DMS153 (cell line): ENCODE measurements around the gene EQTN.

Source experiments
- DNase-seq: peaks from one replicate; lab custom pipeline; 2025; lab: John Stamatoyannopoulos, UW

Gene EQTN

DNA sequence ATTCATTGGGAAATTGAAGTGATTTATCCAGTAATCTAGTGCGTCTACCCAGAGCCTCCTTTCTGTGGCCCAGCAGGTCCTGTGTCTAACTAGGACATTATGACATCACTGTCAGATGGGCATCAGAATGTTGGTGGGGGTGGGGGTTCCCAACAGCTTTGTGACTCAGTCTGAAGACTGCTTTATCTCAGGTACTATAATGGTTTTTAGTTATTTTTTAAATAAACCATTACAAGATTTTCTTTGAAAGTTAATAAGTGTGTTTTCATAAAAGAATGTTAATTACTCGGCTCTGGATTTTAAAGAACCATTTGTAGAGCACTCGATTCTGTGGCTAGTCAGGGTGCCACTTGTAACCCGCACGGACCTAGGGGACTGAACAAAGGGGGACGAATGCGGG lies at the start of gene EQTN:
EQTN (minus strand) TSS at position 101 of the 400 bp plus-strand sequence; CDS start at position 6, 95 bp downstream.
- no peak for DNase-seq

DNA sequence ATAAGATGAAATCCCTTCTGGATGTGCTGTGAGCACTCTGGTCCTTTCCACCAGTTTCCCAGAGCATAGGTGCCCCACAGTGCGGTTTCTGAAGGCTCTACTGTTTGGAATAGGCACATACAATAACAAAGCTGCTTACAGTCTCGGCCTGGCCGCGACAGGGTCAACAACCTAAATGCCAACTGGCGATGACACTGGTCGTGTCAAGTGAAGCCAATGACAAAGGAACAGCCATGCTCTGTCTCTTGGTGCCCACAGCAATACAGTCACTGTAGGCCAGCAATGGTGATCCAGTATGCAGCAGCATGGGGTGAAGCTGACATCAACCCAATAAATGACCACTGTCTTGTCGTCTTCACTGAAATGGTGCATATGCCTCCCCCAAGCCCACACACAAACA lies 47.8 kb upstream of the EQTN start:
- DNase-seq = no peak

DNA sequence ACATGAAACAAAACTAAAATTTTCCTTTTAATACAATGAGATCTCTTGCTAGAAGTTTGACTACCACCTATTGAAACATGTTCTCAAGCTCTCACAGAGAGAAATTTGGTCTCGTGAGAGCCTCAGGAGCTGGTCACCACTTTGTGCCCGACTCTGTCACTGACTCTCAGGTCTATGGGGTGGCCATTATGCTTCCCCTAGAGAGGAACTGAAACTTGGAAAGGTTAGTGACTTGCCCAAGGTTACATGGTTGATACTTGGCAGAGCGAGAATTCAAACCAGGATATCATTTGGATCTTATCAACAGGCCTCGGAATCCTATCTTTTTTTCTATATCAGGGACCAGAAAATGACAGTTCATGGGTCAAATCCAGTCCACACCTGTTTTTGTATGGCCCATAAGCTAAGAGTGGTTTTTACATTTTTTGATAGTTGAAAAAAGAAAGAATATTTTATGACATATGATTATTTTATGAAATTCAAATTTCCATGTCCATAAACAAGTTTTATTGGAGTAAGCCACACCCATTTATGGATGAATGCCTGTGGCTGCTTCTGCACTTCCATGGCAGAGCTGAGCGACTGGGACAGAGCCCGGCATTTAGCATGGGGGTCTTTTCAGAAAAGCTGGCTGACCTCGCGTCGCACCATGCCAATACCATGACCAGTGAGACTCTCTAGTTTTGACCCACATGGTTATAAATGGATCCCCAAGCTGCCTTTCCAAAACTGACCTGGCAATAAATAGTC lies 44.8 kb upstream of the EQTN start:
- DNase-seq = no peak

DNA sequence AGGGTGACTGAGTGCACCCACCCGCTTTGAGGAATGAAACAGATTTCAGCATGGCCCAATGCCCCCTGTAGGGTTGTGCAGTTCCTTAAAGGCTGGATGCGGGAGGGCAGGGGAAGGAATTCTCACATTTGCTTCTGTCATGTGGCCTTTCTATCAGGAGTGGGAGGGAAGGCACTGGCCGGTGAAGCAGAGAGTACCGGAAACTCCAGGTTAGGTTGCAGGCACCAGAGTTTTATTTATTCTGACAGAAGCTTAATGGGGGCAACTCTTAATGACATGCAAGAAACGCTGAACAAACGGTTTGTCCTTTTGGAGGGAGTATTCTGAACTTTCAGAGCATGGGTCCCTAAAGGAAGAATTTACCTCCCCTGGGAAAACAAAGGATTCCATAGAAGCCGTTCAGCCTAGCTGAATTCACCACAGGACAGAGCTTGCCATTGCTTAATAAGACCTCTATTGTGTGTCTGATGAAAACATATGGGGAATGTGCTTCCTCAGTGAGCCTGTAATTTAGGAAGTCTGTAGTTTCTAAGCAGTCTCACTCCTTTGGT lies 44.1 kb upstream of the EQTN start:
- DNase-seq = no peak

DNA sequence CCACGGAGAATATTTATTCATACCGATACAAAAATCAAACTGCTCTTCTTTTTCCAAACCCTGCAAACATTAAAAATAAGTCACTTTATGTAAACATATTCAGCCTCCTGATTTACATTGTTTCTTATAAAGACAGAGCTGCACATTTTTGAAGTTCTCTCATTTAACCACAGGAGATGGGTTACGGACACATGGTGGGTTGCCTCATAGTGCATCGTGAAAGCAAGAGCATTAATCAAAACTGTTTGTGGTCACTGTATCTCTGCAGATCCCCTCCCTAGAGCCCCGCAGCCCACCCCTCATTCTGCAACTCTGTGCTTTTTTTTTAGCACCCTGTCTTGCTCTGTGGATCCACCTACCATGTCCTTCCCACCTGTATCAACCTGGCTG lies 43.3 kb upstream of the EQTN start:
- DNase-seq = no peak

DNA sequence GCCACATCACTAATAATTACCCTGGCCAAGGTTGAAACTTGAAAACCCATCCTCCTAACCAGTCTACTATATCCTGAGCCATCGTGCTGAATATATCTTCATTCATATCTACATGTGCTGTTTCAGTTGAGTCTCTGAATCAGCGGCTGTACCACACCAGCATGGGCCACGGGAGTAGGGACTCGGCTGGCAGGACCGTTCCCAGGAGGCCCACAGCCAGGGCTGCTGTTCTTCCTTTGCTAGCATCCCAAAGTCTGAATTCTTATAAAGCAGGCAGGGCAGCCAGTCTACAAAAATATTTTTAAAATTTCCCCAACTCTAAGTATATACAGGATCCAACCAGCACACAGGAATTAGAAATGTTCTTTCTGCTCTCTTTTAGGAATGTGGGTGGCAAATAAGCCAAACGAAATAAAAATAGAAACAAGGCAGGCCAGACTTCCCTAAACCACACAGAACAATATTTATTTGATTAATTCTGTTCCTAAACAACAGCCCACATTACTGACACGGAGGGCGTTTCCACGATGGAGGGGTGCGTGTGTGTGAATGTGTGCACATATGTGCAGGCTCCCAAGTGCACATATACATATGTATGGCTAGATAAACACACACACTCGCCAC lies 42.8 kb upstream of the EQTN start:
- no peak for DNase-seq

DNA sequence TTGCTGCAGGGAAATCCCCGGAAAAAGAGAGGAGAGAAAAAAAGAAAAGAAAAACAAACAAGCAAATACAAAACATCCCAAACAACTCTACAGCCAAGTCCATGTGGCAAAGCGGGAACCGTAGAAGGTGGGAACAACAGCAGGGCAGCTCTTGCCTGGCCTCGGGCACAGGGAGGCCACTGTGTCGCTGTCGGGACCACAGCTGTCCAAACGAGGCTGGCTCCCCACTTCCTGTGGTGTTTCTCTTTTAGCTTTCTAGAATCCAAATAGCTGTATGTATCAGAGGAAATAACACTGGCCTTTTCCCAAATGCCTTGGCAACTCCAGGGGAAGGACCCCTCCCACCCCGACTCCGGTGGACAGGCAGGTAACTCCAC lies 41.6 kb upstream of the EQTN start:
- no peak for DNase-seq

DNA sequence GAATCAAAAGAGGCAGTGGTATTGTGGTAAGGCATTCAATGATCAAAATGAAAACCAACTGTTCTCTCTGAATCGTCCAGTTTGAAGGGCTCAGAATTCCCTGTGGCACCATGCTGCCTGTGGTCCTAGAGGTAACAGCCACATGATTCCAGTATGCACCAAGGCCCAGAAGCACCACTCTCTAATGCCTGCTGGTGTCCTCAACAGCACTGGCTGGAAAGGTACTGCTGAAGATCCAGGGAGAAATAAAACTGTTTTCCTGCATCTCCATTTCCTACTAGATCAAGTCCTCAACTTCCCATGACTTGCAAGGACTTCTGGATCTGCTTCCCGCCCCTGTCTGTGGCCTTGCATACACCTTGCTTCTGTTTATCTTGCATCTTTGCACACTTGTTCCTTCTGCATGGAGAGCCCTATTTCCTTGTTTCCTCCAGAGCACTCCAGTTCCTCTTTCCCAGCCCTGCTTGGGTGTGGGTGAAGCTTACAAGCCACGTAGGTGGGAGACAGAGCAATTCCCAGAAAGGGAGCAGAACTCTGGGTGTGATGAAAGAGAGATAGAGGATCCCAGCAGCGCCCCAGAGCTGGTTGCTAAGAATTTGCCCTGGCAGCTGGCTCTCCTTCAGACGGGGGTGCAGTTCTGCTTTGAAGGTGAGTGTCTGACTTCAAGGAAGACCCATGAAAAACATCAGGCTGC lies 41.0 kb upstream of the EQTN start:
- no peak for DNase-seq

DNA sequence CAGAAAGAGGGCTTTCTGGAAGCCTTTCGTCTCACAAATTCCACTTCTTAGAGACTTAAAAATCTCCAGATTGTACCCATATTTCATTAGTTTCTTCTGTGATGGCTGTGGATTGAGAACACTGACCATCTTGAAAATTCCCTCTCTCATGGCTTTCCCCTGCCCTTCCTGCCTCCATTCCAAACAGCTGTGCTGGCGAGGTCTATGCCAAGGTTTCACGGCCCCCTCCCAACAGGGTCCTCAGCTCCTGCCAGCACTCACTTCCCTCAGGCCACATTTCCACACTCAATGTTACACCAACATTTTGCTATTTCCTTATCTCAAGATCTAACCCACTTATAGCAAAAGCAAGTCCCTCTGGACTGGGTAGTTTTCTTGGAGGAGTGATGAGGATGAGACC lies 40.3 kb upstream of the EQTN start:
- DNase-seq = no peak

DNA sequence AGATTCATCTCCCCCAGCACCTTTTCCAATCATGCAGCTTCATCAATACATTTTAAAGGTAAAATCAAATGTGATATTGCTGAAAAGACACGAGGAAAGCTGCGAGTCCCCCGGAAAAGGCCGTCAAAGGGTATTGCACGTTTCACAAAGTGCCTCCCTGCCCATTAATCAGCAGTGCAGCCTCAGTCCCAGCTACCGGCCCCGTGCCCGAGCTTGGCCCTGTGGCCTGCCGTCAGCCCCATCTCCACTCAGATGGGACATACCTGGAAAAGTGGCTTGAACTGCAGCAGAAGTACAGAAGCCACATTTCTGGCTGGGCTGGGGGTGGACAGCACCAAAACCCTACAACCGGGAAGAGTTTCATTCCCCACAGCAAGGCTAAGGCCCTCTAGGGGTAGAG lies 39.9 kb upstream of the EQTN start:
- DNase-seq = no peak

DNA sequence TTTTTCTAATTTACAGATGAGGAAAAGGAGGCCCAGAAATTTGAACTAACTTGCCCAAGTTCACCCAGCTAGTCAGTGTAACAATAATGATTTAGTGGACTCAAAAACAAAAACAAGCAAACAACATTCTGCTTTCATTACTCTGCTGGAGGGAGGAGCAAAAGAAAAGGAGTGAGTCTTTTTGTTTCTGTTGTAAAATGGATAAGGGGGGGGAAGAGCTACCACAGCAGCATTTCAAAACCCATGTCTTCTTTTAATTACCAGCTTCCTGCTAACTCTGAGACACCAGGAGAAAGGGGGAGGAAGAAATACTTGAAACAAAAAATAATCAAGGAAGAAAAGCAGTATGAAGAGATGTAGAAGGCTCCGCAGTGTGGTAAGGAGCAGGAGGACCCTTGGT lies 39.2 kb upstream of the EQTN start:
- no peak for DNase-seq

DNA sequence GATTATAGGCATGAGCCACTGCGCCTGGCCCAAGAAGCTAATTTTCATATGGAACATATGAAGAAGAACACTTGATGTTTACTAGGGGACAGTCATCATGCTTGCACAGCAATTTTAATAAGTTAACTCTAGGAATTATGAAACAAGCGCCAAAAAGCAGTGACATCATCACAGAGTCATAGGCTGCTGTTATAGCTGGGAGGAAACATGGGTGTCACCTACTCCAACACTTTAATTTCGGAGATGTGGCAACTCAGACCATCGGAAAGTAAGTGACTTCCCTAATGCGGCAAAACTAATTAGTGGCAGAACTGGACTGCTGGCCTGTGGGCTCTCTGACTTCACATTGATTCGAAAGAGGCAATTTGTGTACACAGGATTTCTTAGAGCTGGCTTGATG lies 38.1 kb upstream of the EQTN start:
- DNase-seq = no peak

DNA sequence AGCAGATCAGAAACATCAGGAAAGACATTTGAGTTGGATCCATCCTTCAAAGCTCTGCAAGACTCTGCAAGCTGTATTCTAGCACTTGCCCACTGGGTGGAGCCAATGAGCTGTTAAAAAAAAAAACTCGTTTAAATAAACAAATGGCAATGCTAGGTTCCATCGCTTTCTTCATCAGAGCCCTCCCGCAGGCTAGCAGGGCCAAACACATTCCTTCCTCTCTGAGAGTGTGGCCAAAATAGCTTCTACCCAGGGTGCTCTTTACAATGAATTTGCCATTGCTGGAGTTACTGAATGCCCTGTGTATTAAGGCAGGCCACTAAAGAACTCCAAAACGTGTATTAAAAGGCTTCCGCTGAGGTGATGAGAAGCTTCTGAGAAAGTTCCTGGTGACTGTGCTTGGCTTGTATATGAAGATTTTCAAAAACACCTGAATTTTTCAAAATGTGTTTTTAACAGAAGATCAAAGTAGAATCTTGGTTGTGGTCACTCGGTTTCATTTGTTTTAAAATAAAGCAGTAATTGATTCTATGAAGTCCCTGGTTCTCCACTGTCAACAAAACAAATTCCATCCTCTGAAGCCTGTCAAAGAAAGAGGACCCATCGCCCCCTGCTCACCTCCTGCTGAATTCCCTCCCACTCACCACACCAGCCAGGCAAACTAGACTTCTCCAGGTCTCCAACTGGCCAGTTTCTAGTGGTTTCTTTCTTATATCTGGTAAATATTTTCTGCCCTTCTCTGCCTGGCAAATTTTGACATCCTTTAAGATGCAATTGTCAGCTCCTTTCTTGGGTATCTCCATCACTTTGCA lies 36.5 kb upstream of the EQTN start:
- DNase-seq = peak; percentile 47

DNA sequence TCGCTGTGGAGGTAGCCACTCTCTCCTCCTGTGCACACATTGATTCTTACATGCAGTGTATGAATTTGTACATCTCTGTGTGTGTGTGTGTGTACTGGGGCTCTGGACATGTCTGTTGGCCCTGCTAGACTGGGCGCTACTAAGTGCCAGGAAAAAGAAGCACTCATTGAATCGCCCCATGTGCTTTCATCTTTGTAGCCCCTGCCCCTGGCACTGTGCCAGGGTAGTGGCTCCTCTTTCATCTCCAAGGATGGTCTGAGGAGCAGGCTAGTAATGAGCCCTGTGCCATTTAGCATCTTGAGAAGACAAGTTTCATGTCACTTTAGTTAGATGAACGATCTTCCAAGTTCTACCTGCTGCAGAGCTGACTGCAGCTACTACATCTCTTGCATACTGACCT lies 34.4 kb upstream of the EQTN start:
- no peak for DNase-seq

DNA sequence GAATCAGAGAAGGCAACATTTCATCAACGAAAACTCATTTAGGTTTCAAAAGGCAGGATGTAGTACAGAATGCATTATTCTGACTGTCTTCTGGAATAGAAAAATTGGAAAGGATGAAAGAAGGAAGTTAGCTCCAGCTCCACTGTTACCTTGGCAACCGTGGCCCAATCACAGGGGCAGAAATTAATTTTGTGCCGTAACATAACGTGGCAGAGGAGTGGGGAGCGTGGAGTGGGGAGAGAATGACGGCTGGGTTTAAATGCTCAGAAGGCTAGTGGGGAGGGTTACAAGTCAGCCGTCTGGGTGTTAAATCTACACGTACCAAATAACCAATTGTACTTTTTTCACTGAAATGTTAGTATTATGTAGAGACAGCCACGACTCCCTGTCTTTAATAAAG lies 32.3 kb upstream of the EQTN start:
- DNase-seq = no peak

DNA sequence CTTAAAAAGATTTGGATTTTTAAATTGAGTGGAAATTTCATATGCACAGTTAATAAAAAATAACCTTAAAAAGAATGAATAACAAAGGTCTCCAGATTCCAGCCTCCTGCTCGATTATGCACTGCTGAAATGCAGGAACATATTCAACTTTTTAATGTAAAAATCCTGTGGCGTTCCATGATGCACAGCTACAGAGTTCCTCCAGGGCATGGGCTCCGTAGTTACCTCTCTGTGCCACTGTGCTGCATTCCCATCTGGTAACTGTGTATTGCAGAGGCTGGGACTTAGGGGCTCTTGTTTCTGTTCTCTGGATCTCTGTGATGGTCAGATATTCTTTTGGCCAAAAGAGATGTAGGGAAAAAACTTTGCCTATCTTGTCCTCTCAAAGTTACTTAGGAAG lies 31.5 kb upstream of the EQTN start:
- no peak for DNase-seq

DNA sequence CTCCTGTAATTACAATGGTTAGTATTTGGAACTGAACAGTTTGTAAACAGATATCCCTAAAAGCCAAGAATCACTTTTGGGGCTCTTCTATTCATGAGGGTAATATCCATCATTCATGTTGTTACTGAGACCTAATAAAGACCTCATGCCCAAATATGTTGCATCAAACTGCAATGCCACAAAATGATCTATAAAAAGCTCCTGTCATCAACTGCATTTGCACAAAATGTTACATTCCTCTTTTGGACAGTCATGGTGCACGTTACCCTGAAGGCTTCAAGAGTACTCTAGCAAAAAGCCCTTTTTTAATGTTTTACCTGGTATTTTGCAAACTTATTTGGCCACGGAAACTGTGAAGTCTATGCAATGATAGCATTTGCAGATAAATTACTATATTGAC lies 14.2 kb upstream of the EQTN start:
- no peak for DNase-seq

DNA sequence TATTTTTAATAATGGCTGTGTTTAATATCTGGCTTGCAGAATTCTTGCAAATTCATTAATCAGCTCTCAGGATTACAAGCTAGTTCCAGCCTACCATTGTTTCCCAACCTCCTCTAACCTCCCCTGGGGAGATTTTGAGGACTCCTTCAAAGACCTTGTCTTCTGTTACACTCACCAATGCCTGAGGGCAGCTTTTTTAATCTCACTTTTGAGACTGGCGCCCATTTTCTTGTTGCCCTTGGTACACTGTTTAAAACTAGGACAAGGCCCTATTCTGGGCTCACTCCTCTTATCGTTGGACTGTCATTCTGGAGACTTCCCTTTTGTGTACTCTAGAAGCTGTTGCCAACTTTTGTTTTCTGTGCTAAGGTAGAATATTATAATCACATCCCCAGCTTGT lies 13.6 kb upstream of the EQTN start:
- DNase-seq = no peak

DNA sequence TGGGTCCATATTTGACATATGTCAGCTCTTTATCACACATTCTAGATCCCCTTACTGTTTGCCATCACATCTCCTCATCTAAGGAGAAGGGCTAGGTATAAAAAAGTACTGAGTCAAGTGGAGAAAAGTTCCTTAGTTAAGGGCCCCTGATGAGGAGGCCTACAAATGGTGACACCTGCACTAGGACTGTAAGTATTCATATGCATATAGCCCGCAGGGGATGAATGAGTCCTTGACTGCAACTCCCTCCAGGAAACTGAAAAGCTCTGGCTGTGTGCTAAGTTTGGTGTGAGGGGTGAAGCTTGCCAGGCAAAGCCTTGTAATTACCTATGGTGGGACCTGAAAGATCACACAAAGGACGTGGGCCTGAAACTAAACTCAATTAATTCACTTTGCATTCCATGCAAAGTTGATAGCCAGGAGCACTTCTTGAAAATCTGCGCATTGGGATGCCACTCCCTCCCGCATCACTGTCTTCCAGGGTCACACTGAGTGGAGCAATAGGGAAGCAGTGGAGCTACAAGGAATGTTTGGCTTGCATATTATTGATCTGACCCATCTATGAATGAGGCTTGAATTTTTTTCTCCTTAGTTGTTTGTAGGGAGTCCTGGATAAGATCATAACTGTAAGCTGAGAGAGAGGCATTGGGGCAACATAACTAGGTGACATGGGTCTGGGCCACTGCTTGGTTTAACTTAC lies 11.9 kb upstream of the EQTN start:
- no peak for DNase-seq

DNA sequence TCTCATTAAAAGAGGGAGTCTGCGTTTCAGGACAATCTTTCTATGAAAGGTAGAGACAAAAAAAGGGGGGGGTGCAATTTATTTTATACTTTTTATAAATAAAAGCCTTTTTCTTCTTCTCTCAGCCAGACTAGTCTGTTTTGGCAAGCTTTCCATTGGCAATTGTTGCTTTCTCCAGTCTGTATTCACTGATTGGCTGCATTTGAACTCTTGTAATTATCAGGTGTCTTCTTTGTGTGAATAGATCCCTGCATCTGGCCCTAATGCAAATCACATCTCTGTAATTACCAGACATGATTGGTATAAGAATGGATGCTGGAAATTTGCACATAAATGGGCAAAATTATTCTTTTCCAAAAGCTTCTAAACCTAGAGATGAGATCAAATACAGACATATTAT lies 7.6 kb upstream of the EQTN start:
- DNase-seq = no peak

DNA sequence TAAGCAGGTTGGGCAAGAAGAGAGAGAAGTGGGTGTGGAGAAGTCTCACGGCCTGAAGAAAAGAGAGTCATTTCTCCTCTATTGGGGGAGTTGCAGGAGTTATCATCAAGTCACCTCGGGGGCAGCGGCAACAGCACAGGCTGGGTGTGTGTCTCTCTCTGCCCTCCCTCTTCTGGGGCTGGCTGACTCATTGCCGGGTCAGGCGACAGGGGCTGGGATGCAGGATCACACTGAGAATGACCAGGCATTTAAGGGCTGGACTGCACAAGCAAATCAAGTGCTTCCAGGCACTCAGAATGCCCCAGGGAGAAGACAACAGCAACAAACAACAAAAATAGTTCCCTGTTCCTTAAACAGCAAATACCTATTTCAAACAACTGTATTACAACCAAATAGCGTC lies 6.3 kb upstream of the EQTN start:
- DNase-seq = no peak

DNA sequence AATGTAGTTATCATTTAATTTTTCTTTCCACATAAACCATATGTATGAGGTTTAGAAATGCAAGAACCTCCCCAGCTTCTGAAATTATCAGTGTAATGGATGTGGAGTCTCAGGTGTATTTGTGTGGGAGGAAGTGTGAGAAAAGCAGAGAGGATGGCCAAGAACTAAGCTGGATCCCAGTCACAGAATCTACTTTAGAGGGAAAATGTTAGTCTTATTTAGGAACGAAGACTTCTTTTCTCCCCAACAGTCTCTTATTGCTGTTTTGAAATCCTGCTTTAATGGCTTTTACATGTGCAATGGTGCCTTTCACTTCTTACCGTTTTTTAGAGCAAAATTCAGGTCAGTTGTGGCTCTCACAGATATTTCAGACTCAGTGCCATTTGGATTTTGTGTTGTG lies 3.0 kb downstream of the EQTN start:
- no peak for DNase-seq
